Measurements from ENCODE around the gene BORCS5. TPM values are rescaled to one million over a fixed set of nuclear protein-coding genes. Genes with fewer than 3 reads are reported as not detected.

BORCS5 gene
- total and polyA plus RNA-seq, 2 of the 8 experiments (the other 6 are each of a cell fraction or from before 2014, with no cell fraction given) = 8.3 to 17.4 TPM

- no peaks in the 10 kb centered on the region for H3K4me1 ChIP-seq (replicated peaks in 1 of 4; ENCODE audit: control insufficient read depth in 3 of 4, insufficient read depth in 4 of 4, low read length in 3 of 4)
- no peak overlapping the region for H3K14ac ChIP-seq (ENCODE audit: insufficient read length)
- no peaks in the 10 kb centered on the region for H3K79me1 ChIP-seq (ENCODE audit: low read depth, low read length)
- no peak overlapping the region for H2BK15ac ChIP-seq (ENCODE audit: low read length)
- H3K18ac ChIP-seq (ENCODE audit: extremely low read depth, low read length) = no peak overlapping the region
- H2BK12ac ChIP-seq (ENCODE audit: low read depth, low read length) = no peak overlapping the region; the same call in 1 of the 2 replicates
- H3K9ac ChIP-seq (replicated peaks in 1 of 4; ENCODE audit: extremely low read depth in 1 of 4, low read depth in 3 of 4, low read length in 3 of 4) = no peak overlapping the region
- H3K79me2 ChIP-seq (ENCODE audit: control insufficient read depth in 1 of 2, insufficient read depth in 2 of 2, low read length in 2 of 2) = no peaks in the 10 kb centered on the region
- H3K56ac ChIP-seq (replicated peaks; ENCODE audit: insufficient read length, low read depth, low read length) = no peak overlapping the region
- no peaks in the 10 kb centered on the region for H3K9me3 ChIP-seq (ENCODE audit: insufficient read depth in 2 of 2, low read depth in 1 of 2, low read length in 1 of 2)
- FAIRE-seq = no peak
- peaks cover 0 to 9% (median 2%) of the 10 kb centered on the region in 4 experiments; a peak in 2 of 8 replicates for H3K36me3 ChIP-seq (ENCODE audit: control insufficient read depth in 2 of 4, insufficient read depth in 4 of 4, low read length in 3 of 4)
- TF ChIP-seq BRCA1 (IDR thresholded peaks at IDR 0.05; ENCODE audit: low read depth, low read length) = no peak
- no peak for TF ChIP-seq NANOG (IDR thresholded peaks at IDR 0.05; ENCODE audit: insufficient read depth, low read depth, low read length, poor library complexity, severe bottlenecking)
- TF ChIP-seq TBP (IDR thresholded peaks at IDR 0.05; ENCODE audit: low read depth, low read length) = no peak
- no peak overlapping the region for H3K4me3 ChIP-seq (ENCODE audit: extremely low read depth in 1 of 4, insufficient read depth in 2 of 4, low read depth in 3 of 4, low read length in 4 of 4)
- H2BK5ac ChIP-seq (ENCODE audit: low read depth, low read length) = no peak overlapping the region
- no peaks in the 10 kb centered on the region for H3K27me3 ChIP-seq (replicated peaks in 1 of 4; ENCODE audit: control insufficient read depth in 3 of 4, extremely low read depth in 1 of 4, insufficient read depth in 3 of 4, low read length in 3 of 4)
- no peak overlapping the region for H3K4me2 ChIP-seq (ENCODE audit: insufficient read depth in 1 of 2, low read depth in 2 of 2, low read length in 2 of 2)
- H2AFZ ChIP-seq (ENCODE audit: low read length) = no peak overlapping the region
- H4K5ac ChIP-seq (ENCODE audit: insufficient read length, low read depth, low read length) = no peak overlapping the region
- no peak overlapping the region for H3K27ac ChIP-seq (ENCODE audit: low read depth, low read length)
- H3K23ac ChIP-seq (ENCODE audit: insufficient read length) = no peak overlapping the region
- H4K8ac ChIP-seq (ENCODE audit: extremely low read depth, insufficient read depth, low read length) = no peak overlapping the region
- H3K4ac ChIP-seq (replicated peaks; ENCODE audit: insufficient read length, low read depth, low read length) = no peak overlapping the region
- POLR2A ChIA-PET (ENCODE audit: partially characterized antibody) = interaction anchor here (0.8 to 1.0 kb wide), 2 partner anchors 9 to 69 kb away, joined by 3 to 4 read pairs; no protein-coding TSS in a partner anchor
- H4K91ac ChIP-seq (replicated peaks; ENCODE audit: insufficient read length, low read length) = no peak overlapping the region
- 95% methylated on average over 4 of the region's 4 CpGs; no CpG with 5 or more reads in 1 of the 2 experiments for WGBS, 2 experiments (ENCODE audit: extremely low coverage in 1 of 2, insufficient coverage in 1 of 2, insufficient read length in 1 of 2, insufficient replicate concordance in 2 of 2, low coverage in 1 of 2, low lambda C conversion rate in 2 of 2, missing lambda C conversion rate in 1 of 2)
- H2BK120ac ChIP-seq (replicated peaks; ENCODE audit: low read depth, low read length) = no peak overlapping the region
- CTCF ChIA-PET (ENCODE audit: partially characterized antibody) = interaction anchor here (1.3 kb wide), 1 partner anchor 21 kb away, joined by 3 read pairs; no protein-coding TSS in a partner anchor
- peaks cover 0 to 2% of the 10 kb centered on the region in 2 experiments for H4K20me1 ChIP-seq (replicated peaks in 1 of 2; ENCODE audit: control insufficient read depth in 1 of 2, insufficient read depth in 2 of 2, low read length in 2 of 2)
- no peak for DNase-seq (ENCODE audit: low read depth in 1 of 2, low spot score in 2 of 2)
- H3K23me2 ChIP-seq (ENCODE audit: low read depth, low read length) = no peaks in the 10 kb centered on the region
- no peak overlapping the region for H2AK5ac ChIP-seq (ENCODE audit: low read depth, low read length)
- H2BK20ac ChIP-seq (ENCODE audit: low read length) = no peak overlapping the region
Measured at GRCh38 chr12:12433203-12433731, 76.4 kb downstream of the BORCS5 start.
